ENCODE results near the gene RHD.
"Not testable (repeated sequence)": the region's sequence is repeated elsewhere in the genome, so short reads cannot be mapped to it uniquely, and the experiment has no call there.

DNA sequence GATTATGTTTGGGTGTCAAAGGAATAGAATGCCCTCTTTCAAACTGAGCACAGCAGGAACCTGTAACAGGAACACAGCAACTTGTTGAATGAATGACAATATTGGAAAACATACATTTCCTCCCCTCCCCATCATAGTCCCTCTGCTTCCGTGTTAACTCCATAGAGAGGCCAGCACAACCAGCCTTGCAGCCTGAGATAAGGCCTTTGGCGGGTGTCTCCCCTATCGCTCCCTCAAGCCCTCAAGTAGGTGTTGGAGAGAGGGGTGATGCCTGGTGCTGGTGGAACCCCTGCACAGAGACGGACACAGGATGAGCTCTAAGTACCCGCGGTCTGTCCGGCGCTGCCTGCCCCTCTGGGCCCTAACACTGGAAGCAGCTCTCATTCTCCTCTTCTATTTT lies at the start of gene RHD:
- TF ChIP-seq, protein P1, sequence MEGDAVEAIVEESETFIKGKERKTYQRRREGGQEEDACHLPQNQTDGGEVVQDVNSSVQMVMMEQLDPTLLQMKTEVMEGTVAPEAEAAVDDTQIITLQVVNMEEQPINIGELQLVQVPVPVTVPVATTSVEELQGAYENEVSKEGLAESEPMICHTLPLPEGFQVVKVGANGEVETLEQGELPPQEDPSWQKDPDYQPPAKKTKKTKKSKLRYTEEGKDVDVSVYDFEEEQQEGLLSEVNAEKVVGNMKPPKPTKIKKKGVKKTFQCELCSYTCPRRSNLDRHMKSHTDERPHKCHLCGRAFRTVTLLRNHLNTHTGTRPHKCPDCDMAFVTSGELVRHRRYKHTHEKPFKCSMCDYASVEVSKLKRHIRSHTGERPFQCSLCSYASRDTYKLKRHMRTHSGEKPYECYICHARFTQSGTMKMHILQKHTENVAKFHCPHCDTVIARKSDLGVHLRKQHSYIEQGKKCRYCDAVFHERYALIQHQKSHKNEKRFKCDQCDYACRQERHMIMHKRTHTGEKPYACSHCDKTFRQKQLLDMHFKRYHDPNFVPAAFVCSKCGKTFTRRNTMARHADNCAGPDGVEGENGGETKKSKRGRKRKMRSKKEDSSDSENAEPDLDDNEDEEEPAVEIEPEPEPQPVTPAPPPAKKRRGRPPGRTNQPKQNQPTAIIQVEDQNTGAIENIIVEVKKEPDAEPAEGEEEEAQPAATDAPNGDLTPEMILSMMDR (conservative IDR thresholded peaks at IDR 0.05; ENCODE audit: low read length): not testable (repeated sequence)
- TF ChIP-seq EZH2phosphoT487 (IDR thresholded peaks at IDR 0.05; ENCODE audit: borderline replicate concordance, low read depth, low read length): not testable (repeated sequence)
